ENCODE data around the gene TBCB.

The TBCB gene

GRCh38 chr19:36151144-36152018, 36.1 kb downstream of the TBCB start:
- no peak overlapping the region for H3K27ac ChIP-seq (ENCODE audit: low read depth, low read length, poor library complexity, severe bottlenecking)
- no peaks in the 10 kb centered on the region for H3K9me2 ChIP-seq (ENCODE audit: low read depth, low read length)
- H3K36me3 ChIP-seq (ENCODE audit: insufficient read depth, low read length): peaks cover 43% of the 10 kb centered on the region
- H3K4me2 ChIP-seq (ENCODE audit: low read length): no peak overlapping the region
- no peak overlapping the region for H2AFZ ChIP-seq (ENCODE audit: low read length)
- TF ChIP-seq EZH2 (IDR thresholded peaks at IDR 0.05; ENCODE audit: borderline replicate concordance, low read length): no peak
- TF ChIP-seq, protein P1, sequence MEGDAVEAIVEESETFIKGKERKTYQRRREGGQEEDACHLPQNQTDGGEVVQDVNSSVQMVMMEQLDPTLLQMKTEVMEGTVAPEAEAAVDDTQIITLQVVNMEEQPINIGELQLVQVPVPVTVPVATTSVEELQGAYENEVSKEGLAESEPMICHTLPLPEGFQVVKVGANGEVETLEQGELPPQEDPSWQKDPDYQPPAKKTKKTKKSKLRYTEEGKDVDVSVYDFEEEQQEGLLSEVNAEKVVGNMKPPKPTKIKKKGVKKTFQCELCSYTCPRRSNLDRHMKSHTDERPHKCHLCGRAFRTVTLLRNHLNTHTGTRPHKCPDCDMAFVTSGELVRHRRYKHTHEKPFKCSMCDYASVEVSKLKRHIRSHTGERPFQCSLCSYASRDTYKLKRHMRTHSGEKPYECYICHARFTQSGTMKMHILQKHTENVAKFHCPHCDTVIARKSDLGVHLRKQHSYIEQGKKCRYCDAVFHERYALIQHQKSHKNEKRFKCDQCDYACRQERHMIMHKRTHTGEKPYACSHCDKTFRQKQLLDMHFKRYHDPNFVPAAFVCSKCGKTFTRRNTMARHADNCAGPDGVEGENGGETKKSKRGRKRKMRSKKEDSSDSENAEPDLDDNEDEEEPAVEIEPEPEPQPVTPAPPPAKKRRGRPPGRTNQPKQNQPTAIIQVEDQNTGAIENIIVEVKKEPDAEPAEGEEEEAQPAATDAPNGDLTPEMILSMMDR (IDR thresholded peaks at IDR 0.05; ENCODE audit: low read length): no peak
- H3K9ac ChIP-seq (ENCODE audit: low read length): no peak overlapping the region
- H3K4me1 ChIP-seq (ENCODE audit: insufficient read depth, low read length, severe bottlenecking): no peaks in the 10 kb centered on the region
- H3K9me3 ChIP-seq (ENCODE audit: low read length): no peaks in the 10 kb centered on the region
- no peaks in the 10 kb centered on the region for H3K79me2 ChIP-seq (ENCODE audit: insufficient read depth, low read length)
- H3K4me3 ChIP-seq (ENCODE audit: low read depth, low read length, poor library complexity, severe bottlenecking): no peak overlapping the region
- no peaks in the 10 kb centered on the region for H3K27me3 ChIP-seq (ENCODE audit: insufficient read depth, low read length)
- H4K20me1 ChIP-seq (ENCODE audit: insufficient read depth, low read length): no peaks in the 10 kb centered on the region
- H3F3A ChIP-seq (ENCODE audit: insufficient read depth, low read length): no peaks in the 10 kb centered on the region

GRCh38 chr19:36152019-36152351, 36.7 kb downstream of the TBCB start:
- no peaks in the 10 kb centered on the region for H3K9me3 ChIP-seq (ENCODE audit: low read length)
- no peaks in the 10 kb centered on the region for H3K9me2 ChIP-seq (ENCODE audit: low read depth, low read length)
- H3K27ac ChIP-seq (ENCODE audit: low read depth, low read length, poor library complexity, severe bottlenecking): no peak overlapping the region
- H3K4me3 ChIP-seq (ENCODE audit: low read depth, low read length, poor library complexity, severe bottlenecking): no peak overlapping the region
- H3K4me2 ChIP-seq (ENCODE audit: low read length): no peak overlapping the region
- no peaks in the 10 kb centered on the region for H3F3A ChIP-seq (ENCODE audit: insufficient read depth, low read length)
- H3K4me1 ChIP-seq (ENCODE audit: insufficient read depth, low read length, severe bottlenecking): no peaks in the 10 kb centered on the region
- H3K27me3 ChIP-seq (ENCODE audit: insufficient read depth, low read length): no peaks in the 10 kb centered on the region
- no peak overlapping the region for H3K9ac ChIP-seq (ENCODE audit: low read length)
- H3K36me3 ChIP-seq (ENCODE audit: insufficient read depth, low read length): peaks cover 37% of the 10 kb centered on the region
- H3K79me2 ChIP-seq (ENCODE audit: insufficient read depth, low read length): no peaks in the 10 kb centered on the region
- no peak overlapping the region for H2AFZ ChIP-seq (ENCODE audit: low read length)
- TF ChIP-seq, protein P1 (IDR thresholded peaks at IDR 0.05; ENCODE audit: low read length): no peak
- TF ChIP-seq EZH2 (IDR thresholded peaks at IDR 0.05; ENCODE audit: borderline replicate concordance, low read length): no peak
- H4K20me1 ChIP-seq (ENCODE audit: insufficient read depth, low read length): no peaks in the 10 kb centered on the region

- Histone ChIP-seq H3K79me2 (ENCODE audit: insufficient read depth, low read length) (no peaks in the 10 kb centered on the region), H3K4me1 (ENCODE audit: insufficient read depth, low read length, severe bottlenecking) (no peaks in the 10 kb centered on the region)
Measured at GRCh38 chr19:36152352-36153091, 37.3 kb downstream of the TBCB start, which contains the start of gene COX7A1. COX7A1 (minus strand) TSS chr19:36152447; CDS start chr19:36152407, 40 bp downstream.

More at GRCh38 chr19:36152352-36153091, 37.3 kb downstream of the TBCB start, which contains the start of gene COX7A1:
- H3K36me3 ChIP-seq (ENCODE audit: insufficient read depth, low read length): peaks cover 33% of the 10 kb centered on the region
- no peak within 1 kb of the TSS for H3K27ac ChIP-seq (ENCODE audit: low read depth, low read length, poor library complexity, severe bottlenecking)
- no peaks in the 10 kb centered on the region for H4K20me1 ChIP-seq (ENCODE audit: insufficient read depth, low read length)
- no peaks in the 10 kb centered on the region for H3K27me3 ChIP-seq (ENCODE audit: insufficient read depth, low read length)
- H3K9me3 ChIP-seq (ENCODE audit: low read length): no peaks in the 10 kb centered on the region
- no peak within 1 kb of the TSS for H3K4me2 ChIP-seq (ENCODE audit: low read length)
- no peak within 1 kb of the TSS for H2AFZ ChIP-seq (ENCODE audit: low read length)
- H3K9me2 ChIP-seq (ENCODE audit: low read depth, low read length): no peaks in the 10 kb centered on the region
- no peak within 1 kb of the TSS for H3K9ac ChIP-seq (ENCODE audit: low read length)
- no peak for TF ChIP-seq EZH2 (IDR thresholded peaks at IDR 0.05; ENCODE audit: borderline replicate concordance, low read length)
- TF ChIP-seq, protein P1 (IDR thresholded peaks at IDR 0.05; ENCODE audit: low read length): no peak
- H3K4me3 ChIP-seq (ENCODE audit: low read depth, low read length, poor library complexity, severe bottlenecking): no peak within 1 kb of the TSS
- H3F3A ChIP-seq (ENCODE audit: insufficient read depth, low read length): no peaks in the 10 kb centered on the region
